NCI-H1694 treated with DMSO at 0.1 percent for 48 hours (cell line): ENCODE measurements around the gene C1QTNF4.

Source experiments
- DNase-seq: peaks from one replicate; lab custom pipeline; 2025; lab: John Stamatoyannopoulos, UW

Gene C1QTNF4

GRCh38 chr11:47592970-47593369 lies 1.2 kb downstream of the C1QTNF4 start:
- DNase-seq = no peak

GRCh38 chr11:47592251-47592650 lies 2.0 kb downstream of the C1QTNF4 start:
- DNase-seq = no peak

GRCh38 chr11:47591764-47592163 lies 2.4 kb downstream of the C1QTNF4 start:
- no peak for DNase-seq

- DNase-seq = no peak
Observed at GRCh38 chr11:47589977-47590861, 4.0 kb downstream of the C1QTNF4 start.

GRCh38 chr11:47589584-47589976 lies 4.6 kb downstream of the C1QTNF4 start:
- DNase-seq = no peak

- DNase-seq = no peak
Observed at GRCh38 chr11:47589118-47589517, 5.1 kb downstream of the C1QTNF4 start.

GRCh38 chr11:47587723-47588326 lies 6.4 kb downstream of the C1QTNF4 start:
- no peak for DNase-seq

GRCh38 chr11:47587039-47587716 lies 7.0 kb downstream of the C1QTNF4 start:
- DNase-seq = no peak

- no peak for DNase-seq
Observed at GRCh38 chr11:47586098-47586855, 7.9 kb downstream of the C1QTNF4 start, which contains the start of gene FAM180B. Gene FAM180B, plus strand, starts transcription at chr11:47586678. Its CDS starts 91 bp downstream, at chr11:47586769.

GRCh38 chr11:47583844-47584243 lies 10.4 kb downstream of the C1QTNF4 start:
- DNase-seq = no peak

- peak; percentile 70 for DNase-seq
Observed at GRCh38 chr11:47578524-47579494, 15.4 kb downstream of the C1QTNF4 start, which contains the start of the genes KBTBD4 and NDUFS3. Gene KBTBD4, minus strand, starts transcription at chr11:47578970. Its CDS starts 19 bp downstream, at chr11:47578951. Gene NDUFS3, plus strand, starts transcription at chr11:47579074. Its CDS starts 18 bp downstream, at chr11:47579092.

GRCh38 chr11:47577460-47578041 lies 16.7 kb downstream of the C1QTNF4 start:
- DNase-seq = no peak

GRCh38 chr11:47573321-47573720 lies 20.9 kb downstream of the C1QTNF4 start:
- no peak for DNase-seq

- DNase-seq = no peak
Observed at GRCh38 chr11:47572715-47573255, 21.4 kb downstream of the C1QTNF4 start.

GRCh38 chr11:47571895-47572294 lies 22.3 kb downstream of the C1QTNF4 start:
- no peak for DNase-seq

GRCh38 chr11:47571357-47571729 lies 22.9 kb downstream of the C1QTNF4 start:
- no peak for DNase-seq

- DNase-seq = no peak
Observed at GRCh38 chr11:47570651-47571356, 23.4 kb downstream of the C1QTNF4 start.

- no peak for DNase-seq
Observed at GRCh38 chr11:47569646-47570045, 24.6 kb downstream of the C1QTNF4 start.

GRCh38 chr11:47566149-47566698 lies 28.0 kb downstream of the C1QTNF4 start:
- DNase-seq = no peak
